HepG2 (cell line): ENCODE data around the gene CLEC5A. TPM values are rescaled to one million over a fixed set of nuclear protein-coding genes. Genes with fewer than 3 reads are reported as not detected.

Experiments
- ATAC-seq: fragments of 200-7000 bp; cut with Tn5 transposase; 3 replicates; pipeline ENCODE4 v1.9.1; 2020; ENCODE audit warnings: mild to moderate bottlenecking, moderate library complexity
- BruUV-seq: library from RNA; stranded (reverse); fragments of 400-500 nt; replicated peaks from 2 replicates; lab custom pipeline; 2021; lab: Mats Ljungman, UMichigan
- CTCF ChIA-PET: fragments of 300-600 bp; formaldehyde crosslinking; extraction: SDS; loops from one replicate; lab custom pipeline; 2021; ENCODE audit warnings: low total read pairs, inconsistent platforms, low intra/inter-chr PET ratio; lab: Yijun Ruan, JAX
- POLR2A ChIA-PET: fragments of 350-600 bp; sonication (Branson Sonifier 250); formaldehyde crosslinking; loops from one replicate; lab custom pipeline; 2020; ENCODE audit warnings: antibody characterized with exemption, inconsistent platforms; lab: Yijun Ruan, JAX
- DNase-seq: peaks from one replicate; pipeline ENCODE4 v3.0.0-alpha.2; 2015; ENCODE audit warnings: low spot score
- FAIRE-seq: peaks from 3 replicates; lab custom pipeline; 2011; peaks lifted over from hg19 to GRCh38; lab: Jason Lieb, UNC
- H2AFZ ChIP-seq: one replicate; pipeline ENCODE4 v1.6.1; 2011; ENCODE audit warnings: low read length, inconsistent platforms
- H3K27ac ChIP-seq: fragments of 300-600 bp; 3 replicates; pipeline ENCODE4 v1.8.0; 2011; ENCODE audit warnings: mixed run types, mild to moderate bottlenecking, mixed read lengths, low read length, inconsistent platforms; ENCODE audit not compliant: insufficient read depth; ENCODE audit errors: extremely low read length
- H3K27me3 ChIP-seq, 2 experiments: fragments of 200-600 bp in 1 of 2; 2 replicates in 1 of 2; 3 replicates in 1 of 2; pipeline versions ENCODE4 v1.6.0 to v1.8.0; 2011; ENCODE audit warnings: low read length in 2 of 2, mild to moderate bottlenecking in 2 of 2, moderate library complexity in 2 of 2, inconsistent platforms in 1 of 2; ENCODE audit not compliant: insufficient read depth in 2 of 2, control insufficient read depth in 1 of 2
- H3K36me3 ChIP-seq, 2 experiments: fragments of 200-600 bp in 1 of 2; replicated peaks in 1 of 2; 2 replicates in 1 of 2; 3 replicates in 1 of 2; pipeline versions ENCODE4 v1.5.1 to v1.8.0; 2011; ENCODE audit warnings: low read length in 2 of 2, inconsistent platforms in 1 of 2; ENCODE audit not compliant: insufficient read depth in 2 of 2, control insufficient read depth in 1 of 2
- H3K4me1 ChIP-seq: 2 replicates; pipeline ENCODE4 v1.5.1; 2012; ENCODE audit warnings: low read length, inconsistent platforms; ENCODE audit not compliant: insufficient read depth
- H3K4me2 ChIP-seq: 2 replicates; pipeline ENCODE4 v1.6.0; 2011; ENCODE audit warnings: low read depth, low read length, inconsistent platforms
- H3K4me3 ChIP-seq, 3 experiments: fragments of 200-600 bp in 1 of 3; sonication (generic), shearing (Covaris generic) in 1 of 3; replicated peaks in 1 of 3; 2 replicates each; pipeline ENCODE4 v1.5.1; 2011 to 2016; ENCODE audit warnings: low read length in 3 of 3, inconsistent platforms in 2 of 3, low read depth in 2 of 3, mild to moderate bottlenecking in 2 of 3, control low read depth in 1 of 3, mixed read lengths in 1 of 3; ENCODE audit not compliant: insufficient read depth in 1 of 3
- H3K79me2 ChIP-seq: one replicate; pipeline ENCODE4 v1.6.1; 2011; ENCODE audit warnings: low read length, inconsistent platforms; ENCODE audit not compliant: insufficient read depth
- H3K9ac ChIP-seq: 2 replicates; pipeline ENCODE4 v1.6.0; 2011; ENCODE audit warnings: mild to moderate bottlenecking, low read depth, low read length, inconsistent platforms; ENCODE audit not compliant: insufficient read depth
- H3K9me3 ChIP-seq: 2 replicates; pipeline ENCODE4 v1.5.1; 2012; ENCODE audit warnings: mild to moderate bottlenecking, low read length
- H4K20me1 ChIP-seq: 2 replicates; pipeline ENCODE4 v1.6.0; 2011; ENCODE audit warnings: inconsistent platforms, mild to moderate bottlenecking, low read length, moderate library complexity; ENCODE audit not compliant: insufficient read depth
- FOXA1 ChIP-seq, 2 experiments: fragments of 450-650 bp in 1 of 2; sonication (generic) in 1 of 2; formaldehyde crosslinking in 1 of 2; IDR thresholded peaks; 2 replicates each; pipeline versions ENCODE4 v1.4.0 to v1.6.1; 2016 to 2020; ENCODE audit warnings: missing genetic modification reagents in 1 of 2
- HIC2 ChIP-seq: sonication (generic); formaldehyde crosslinking; IDR thresholded peaks from 2 replicates; pipeline ENCODE4 v1.9.0; 2022; ENCODE audit warnings: low read depth, missing genetic modification reagents
- HNRNPUL1 ChIP-seq: fragments of 200-400 bp; formaldehyde crosslinking; IDR thresholded peaks from 2 replicates; pipeline ENCODE4 v1.6.1; 2017; ENCODE audit warnings: low read depth, mild to moderate bottlenecking, low read length, moderate library complexity
- KDM2A ChIP-seq: sonication (generic); formaldehyde crosslinking; IDR thresholded peaks from 2 replicates; pipeline ENCODE4 v1.4.0; 2020; ENCODE audit warnings: low read depth, missing genetic modification reagents, borderline replicate concordance
- MLLT10 ChIP-seq: sonication (generic); formaldehyde crosslinking; IDR thresholded peaks from 2 replicates; pipeline ENCODE4 v1.4.0; 2020; ENCODE audit warnings: missing genetic modification reagents
- POLR2G ChIP-seq: fragments of 200-400 bp; formaldehyde crosslinking; IDR thresholded peaks from 2 replicates; pipeline ENCODE4 v1.6.1; 2018; ENCODE audit warnings: mild to moderate bottlenecking, low read depth, low read length, moderate library complexity
- SP2 ChIP-seq: sonication (generic); formaldehyde crosslinking; IDR thresholded peaks from 2 replicates; pipeline ENCODE4 v1.5.1; 2020; ENCODE audit warnings: mild to moderate bottlenecking, missing genetic modification reagents
- STAT5B ChIP-seq: sonication (generic); formaldehyde crosslinking; IDR thresholded peaks from 2 replicates; pipeline ENCODE4 v1.4.0; 2020; ENCODE audit warnings: missing genetic modification reagents
- ZNF121 ChIP-seq: sonication (generic); formaldehyde crosslinking; IDR thresholded peaks from 2 replicates; pipeline ENCODE4 v1.5.0; 2020; ENCODE audit warnings: mild to moderate bottlenecking, missing genetic modification reagents
- ZNF556 ChIP-seq: sonication (generic); formaldehyde crosslinking; IDR thresholded peaks from 2 replicates; pipeline ENCODE4 v1.4.0; 2020; ENCODE audit warnings: mild to moderate bottlenecking, missing genetic modification reagents, borderline replicate concordance
- ZNF577 ChIP-seq: sonication (generic); formaldehyde crosslinking; IDR thresholded peaks from 2 replicates; pipeline ENCODE4 v1.4.0; 2020; ENCODE audit warnings: mild to moderate bottlenecking, low read depth, missing genetic modification reagents, borderline replicate concordance
- ZNF713 ChIP-seq: sonication (generic); formaldehyde crosslinking; IDR thresholded peaks from 2 replicates; pipeline ENCODE4 v1.4.0; 2020; ENCODE audit warnings: mild to moderate bottlenecking, missing genetic modification reagents
- ZNF775 ChIP-seq: sonication (generic); formaldehyde crosslinking; IDR thresholded peaks from 2 replicates; pipeline ENCODE4 v1.4.0; 2020; ENCODE audit warnings: missing genetic modification reagents, mild to moderate bottlenecking, moderate library complexity, borderline replicate concordance
- ZNF782 ChIP-seq: sonication (generic); formaldehyde crosslinking; IDR thresholded peaks from 2 replicates; pipeline ENCODE4 v1.4.0; 2020; ENCODE audit warnings: missing genetic modification reagents, mild to moderate bottlenecking, borderline replicate concordance
- WGBS: methylation state at CpG from one replicate; pipeline ENCODE4 v1.1.6; 2017; ENCODE audit warnings: low lambda C conversion rate; 5-methylcytosine and 5-hydroxymethylcytosine counted together
- in situ Hi-C: cut with HindIII; loops from 2 replicates; pipeline ENCODE4 v1.10.0; 2017; ENCODE audit warnings: low pct_unique_long_range_greater_than_20kb; ENCODE audit not compliant: extremely low pct_ligation_motif_present
- intact Hi-C: fragments of 100-400 bp; cut with micrococcal nuclease; formaldehyde crosslinking; loops from one replicate; pipeline ENCODE4 v1.10.0; 2022; ENCODE audit not compliant: unreplicated experiment
- polyA plus RNA-seq, 8 experiments: library from polyadenylated mRNA; depleted of rRNA in 3 of 8; stranded (reverse) in 7 of 8; unstranded in 1 of 8; fragments of >200 nt; fragmentation: Illumina TruSeq in 4 of 8; extraction: Trizol in 4 of 8; gene quantifications; 2 replicates each; pipeline versions ENCODE4 v1.2.1 to v1.2.3, GENCODE V29; 2011 to 2016; ENCODE audit warnings: low read depth in 4 of 8, missing spikeins in 1 of 8, mixed read lengths in 1 of 8; ENCODE audit not compliant: insufficient read depth in 1 of 8
- total RNA-seq, 5 experiments: library from RNA; depleted of rRNA; stranded (reverse); fragments of >200 nt; fragmentation: Illumina TruSeq; extraction: Trizol; gene quantifications; 2 replicates each; pipeline ENCODE4 v1.2.3, GENCODE V29; 2016; ENCODE audit warnings: low read depth in 1 of 5

Gene CLEC5A
- total and polyA plus RNA-seq, 2 of the 13 experiments (the other 11 are each of a cell fraction or from before 2014, with no cell fraction given) = not detected

GRCh38 chr7:141877365-141877764, 69.4 kb downstream of the CLEC5A start:
- TF ChIP-seq STAT5B (CRISPR knock-in tag) = no peak
- no peak for TF ChIP-seq HIC2 (CRISPR knock-in tag)
- no peak for TF ChIP-seq ZNF782 (CRISPR knock-in tag)
- TF ChIP-seq ZNF577 (CRISPR knock-in tag) = no peak
- TF ChIP-seq FOXA1 (IDR thresholded peaks at IDR 0.05) = no peak
- no peak for TF ChIP-seq FOXA1 (CRISPR knock-in tag; IDR thresholded peaks at IDR 0.05)
- no peak for TF ChIP-seq ZNF713 (CRISPR knock-in tag)
- no peak for TF ChIP-seq ZNF775 (CRISPR knock-in tag)
- TF ChIP-seq ZNF556 (CRISPR knock-in tag) = no peak
- no peak for TF ChIP-seq MLLT10 (CRISPR knock-in tag)
- TF ChIP-seq ZNF121 = no peak
- no peak for TF ChIP-seq HNRNPUL1
- no peak for TF ChIP-seq SP2 (CRISPR knock-in tag)
- no peak for TF ChIP-seq KDM2A (CRISPR knock-in tag)
- TF ChIP-seq POLR2G = no peak
- TF ChIP-seq, all 625 proteins: peak for 0
- no peaks in the 10 kb centered on the region for H3K79me2 ChIP-seq
- no peak overlapping the region for H3K4me3 ChIP-seq
- BruUV-seq = no TSS peak
- ChIA-PET POLR2A (no interaction called here), CTCF (no interaction called here)
- WGBS = 29% methylated on average over 3 of the region's 3 CpGs
- no peak for ATAC-seq
- DNase-seq = no peak
- no peaks in the 10 kb centered on the region for H4K20me1 ChIP-seq
- no peaks in the 10 kb centered on the region for H3K9me3 ChIP-seq
- H3K9ac ChIP-seq = no peak overlapping the region
- H3K27me3 ChIP-seq = no peaks in the 10 kb centered on the region
- H3K4me2 ChIP-seq = no peak overlapping the region
- no peaks in the 10 kb centered on the region for H3K36me3 ChIP-seq
- no peak for FAIRE-seq
- no peaks in the 10 kb centered on the region for H3K4me1 ChIP-seq
- H2AFZ ChIP-seq = no peak overlapping the region
- intact Hi-C loops (no loop called here), in situ Hi-C loops (no loop called here)
- no peak overlapping the region for H3K27ac ChIP-seq

Other genes with a start within 250 kb of the CLEC5A start
- gene DENND11, start 244.8 kb downstream of the CLEC5A start, total RNA-seq (2016; rRNA removed; fragmentation: Illumina TruSeq; extraction: Trizol) = 10.5 and 12.5 TPM in 2 replicates
- 7.1 and 8.6 TPM in 2 replicates for gene DENND11, start 244.8 kb downstream of the CLEC5A start, polyA plus RNA-seq (2011; rRNA removed)
- gene WEE2, start 238.6 kb downstream of the CLEC5A start, total RNA-seq (2016; rRNA removed; fragmentation: Illumina TruSeq; extraction: Trizol) = not detected in 2 replicates
- gene WEE2, start 238.6 kb downstream of the CLEC5A start, polyA plus RNA-seq (2011; rRNA removed) = not detected in 2 replicates
- gene SSBP1, start 208.6 kb downstream of the CLEC5A start, total RNA-seq (2016; rRNA removed; fragmentation: Illumina TruSeq; extraction: Trizol) = 254 and 363 TPM in 2 replicates
- gene SSBP1, start 208.6 kb downstream of the CLEC5A start, polyA plus RNA-seq (2011; rRNA removed) = 52.9 and 64.4 TPM in 2 replicates
- 0.55 and 1.1 TPM in 2 replicates for gene TAS2R3, start 182.9 kb downstream of the CLEC5A start, total RNA-seq (2016; rRNA removed; fragmentation: Illumina TruSeq; extraction: Trizol)
- 0.72 and 0.74 TPM in 2 replicates for gene TAS2R3, start 182.9 kb downstream of the CLEC5A start, polyA plus RNA-seq (2011; rRNA removed)
- gene TAS2R4, start 170.3 kb downstream of the CLEC5A start, total RNA-seq (2016; rRNA removed; fragmentation: Illumina TruSeq; extraction: Trizol) = 0.28 and 0.80 TPM in 2 replicates
- gene TAS2R4, start 170.3 kb downstream of the CLEC5A start, polyA plus RNA-seq (2011; rRNA removed) = 0.69 and 0.71 TPM in 2 replicates
- 0.65 and 1.7 TPM in 2 replicates for gene TAS2R5, start 156.8 kb downstream of the CLEC5A start, total RNA-seq (2016; rRNA removed; fragmentation: Illumina TruSeq; extraction: Trizol)
- gene TAS2R5, start 156.8 kb downstream of the CLEC5A start, polyA plus RNA-seq (2011; rRNA removed) = 2.9 and 4.5 TPM in 2 replicates
- gene PRSS37, start 105.5 kb downstream of the CLEC5A start, total RNA-seq (2016; rRNA removed; fragmentation: Illumina TruSeq; extraction: Trizol) = not detected in 2 replicates
- gene PRSS37, start 105.5 kb downstream of the CLEC5A start, polyA plus RNA-seq (2011; rRNA removed) = not detected in 2 replicates
- not detected in 2 replicates for gene OR9A4, start 30.6 kb downstream of the CLEC5A start, total RNA-seq (2016; rRNA removed; fragmentation: Illumina TruSeq; extraction: Trizol)
- gene OR9A4, start 30.6 kb downstream of the CLEC5A start, polyA plus RNA-seq (2011; rRNA removed) = 0.10 TPM in 1 of 2 replicates, not detected in the other
- gene TAS2R38, start 26.8 kb upstream of the CLEC5A start, total RNA-seq (2016; rRNA removed; fragmentation: Illumina TruSeq; extraction: Trizol) = not detected in 2 replicates
- not detected in 2 replicates for gene TAS2R38, start 26.8 kb upstream of the CLEC5A start, polyA plus RNA-seq (2011; rRNA removed)
- gene MGAM, start 48.9 kb upstream of the CLEC5A start, total RNA-seq (2016; rRNA removed; fragmentation: Illumina TruSeq; extraction: Trizol) = 0.03 and 0.20 TPM in 2 replicates
- 0.16 and 0.34 TPM in 2 replicates for gene MGAM, start 48.9 kb upstream of the CLEC5A start, polyA plus RNA-seq (2011; rRNA removed)
- gene MGAM2, start 164.7 kb upstream of the CLEC5A start, total RNA-seq (2016; rRNA removed; fragmentation: Illumina TruSeq; extraction: Trizol) = not detected in 2 replicates
- gene MGAM2, start 164.7 kb upstream of the CLEC5A start, polyA plus RNA-seq (2011; rRNA removed) = 0.21 and 0.29 TPM in 2 replicates